ENCODE measurements around the gene HOXD12. TPM values are rescaled to one million over a fixed set of nuclear protein-coding genes. Genes with fewer than 3 reads are reported as not detected.

The HOXD12 gene
- total RNA-seq, 1 experiment from 2014 or later, result 0.58 TPM

Small RNA genes lying within 50 kb of the gene (microRNA-seq; reads per million reads assigned to microRNA genes)
- 118,193 reads per million, percentile 100 among the genes with 10 or more reads in this experiment for gene MIR10B

Other genes starting within 250 kb of the HOXD12 start
- 42.5 and 46.6 TPM in 2 replicates for gene LNPK, start 97.5 kb upstream of the HOXD12 start, total RNA-seq (2021)
- 0.41 and 0.70 TPM in 2 replicates for gene EVX2, start 15.8 kb upstream of the HOXD12 start, total RNA-seq (2021)
- 32.7 and 33.8 TPM in 2 replicates for gene HOXD13, start 7.1 kb upstream of the HOXD12 start, total RNA-seq (2021)
- 107 and 123 TPM in 2 replicates for gene HOXD11, start 7.5 kb downstream of the HOXD12 start, total RNA-seq (2021)
- 88.6 and 98.3 TPM in 2 replicates for gene HOXD10, start 17.0 kb downstream of the HOXD12 start, total RNA-seq (2021)
- gene HOXD9, start 22.9 kb downstream of the HOXD12 start, total RNA-seq (2021), result 63.0 and 64.9 TPM in 2 replicates
- 56.8 and 61.9 TPM in 2 replicates for gene HOXD8, start 29.9 kb downstream of the HOXD12 start, total RNA-seq (2021)
- 30.8 and 34.3 TPM in 2 replicates for gene HOXD4, start 51.8 kb downstream of the HOXD12 start, total RNA-seq (2021)
- 41.3 and 53.0 TPM in 2 replicates for gene HOXD3, start 57.5 kb downstream of the HOXD12 start, total RNA-seq (2021)
- not detected in 2 replicates for gene HOXD1, start 88.9 kb downstream of the HOXD12 start, total RNA-seq (2021)
- 31.1 and 35.1 TPM in 2 replicates for gene MTX2, start 169.6 kb downstream of the HOXD12 start, total RNA-seq (2021)